Limb (tissue), 2 donors: ENCODE results near the gene CLDN9.

ENCODE experiments used
- DNase-seq, 2 donors: peaks; one replicate each; pipeline ENCODE4 v3.0.0-alpha.2; 2016; ENCODE audit errors: extremely low spot score in 2 of 2

CLDN9 gene

DNA sequence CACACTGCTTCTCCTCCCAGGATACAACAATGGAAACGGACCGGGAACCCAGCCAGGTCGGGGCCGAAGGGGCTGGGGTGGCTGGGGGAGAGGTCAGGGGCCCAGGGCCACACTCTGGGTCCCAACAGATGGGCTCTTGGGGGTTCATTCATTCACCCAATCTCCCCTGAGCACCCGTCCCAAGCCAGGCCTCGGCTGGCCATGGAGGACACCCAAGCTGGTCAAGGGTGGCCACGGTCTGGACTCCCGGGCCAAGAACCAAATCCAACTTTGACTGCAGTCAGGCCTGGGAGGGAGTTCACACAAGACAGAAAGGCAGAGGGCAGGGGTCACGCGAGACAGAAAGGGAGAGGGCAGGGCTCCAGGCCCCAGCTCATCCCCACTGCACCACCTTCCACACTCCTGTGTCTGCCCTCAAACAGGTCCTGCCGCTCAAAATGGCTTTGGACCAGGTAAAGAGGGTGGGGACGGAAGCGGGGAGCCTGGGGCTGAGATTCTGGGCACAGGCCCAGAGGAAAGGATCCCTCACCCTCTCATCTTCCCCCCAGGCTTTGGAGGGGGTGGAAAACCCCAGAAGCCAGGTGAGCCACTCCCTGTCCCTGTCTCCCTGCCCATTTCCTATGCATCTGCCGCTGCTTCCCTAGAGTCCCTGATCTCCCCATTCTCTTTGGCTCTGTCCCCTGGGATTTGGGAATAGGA is 20.2 kb upstream of the CLDN9 start:
- DNase-seq = no peak

GRCh38 chr16:2996298-2996697 is 16.4 kb upstream of the CLDN9 start:
- DNase-seq = no peak

GRCh38 chr16:2999929-3000328 is 12.8 kb upstream of the CLDN9 start:
- no peak for DNase-seq

- DNase-seq = no peak
These were observed 12.2 kb upstream of the CLDN9 start for GRCh38 chr16:3000540-3000939.

DNA sequence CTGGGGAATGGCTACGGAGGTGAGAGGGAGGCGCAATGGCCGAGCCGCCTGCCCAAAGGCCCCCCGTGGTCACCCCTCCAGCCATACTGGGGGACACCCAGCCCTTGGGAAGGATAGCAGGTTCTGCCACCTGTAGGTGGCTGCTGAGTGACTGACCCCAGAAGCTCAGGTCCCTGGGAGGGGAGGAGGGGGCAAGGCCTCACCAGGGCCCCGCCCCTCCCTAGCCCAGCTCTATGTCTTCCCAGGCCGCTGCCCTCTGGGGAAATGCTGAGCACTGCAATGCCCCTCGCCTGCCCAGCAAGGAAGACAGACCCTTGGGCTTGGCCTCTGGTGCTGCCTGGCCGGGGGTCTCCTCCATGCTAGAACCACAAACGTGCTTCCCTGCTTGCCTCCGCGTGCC is 11.4 kb upstream of the CLDN9 start:
- DNase-seq = no peak

GRCh38 chr16:3003582-3004270 is 9.0 kb upstream of the CLDN9 start:
- DNase-seq = peak; percentile 95

- DNase-seq = no peak
These were observed 8.4 kb upstream of the CLDN9 start for GRCh38 chr16:3004319-3004718.

DNA sequence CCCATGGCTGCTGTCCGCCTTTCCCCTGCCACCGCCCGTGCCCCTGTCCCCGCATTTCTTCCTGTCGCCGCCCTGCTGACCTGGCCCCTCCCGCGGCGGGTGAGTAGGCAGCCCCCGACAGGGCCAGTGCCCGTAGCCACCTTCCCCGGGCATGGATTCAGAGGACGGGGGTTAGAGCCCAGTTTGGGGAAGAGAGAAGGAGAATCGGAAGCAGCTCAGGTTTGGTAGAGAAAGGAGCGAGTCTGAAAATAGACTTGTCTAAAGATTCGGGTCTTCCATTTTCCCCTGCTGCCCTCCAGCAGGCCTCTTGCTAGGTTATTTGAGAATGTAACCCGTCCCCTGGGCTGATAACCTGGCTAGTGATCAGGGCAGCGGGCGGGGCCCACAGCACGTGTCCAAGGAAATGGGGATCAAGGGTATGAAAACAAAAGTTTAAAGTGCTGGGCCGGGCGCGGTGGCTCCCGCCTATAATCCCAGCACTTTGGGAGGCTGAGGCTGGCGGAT is 7.9 kb upstream of the CLDN9 start:
- DNase-seq = no peak

DNA sequence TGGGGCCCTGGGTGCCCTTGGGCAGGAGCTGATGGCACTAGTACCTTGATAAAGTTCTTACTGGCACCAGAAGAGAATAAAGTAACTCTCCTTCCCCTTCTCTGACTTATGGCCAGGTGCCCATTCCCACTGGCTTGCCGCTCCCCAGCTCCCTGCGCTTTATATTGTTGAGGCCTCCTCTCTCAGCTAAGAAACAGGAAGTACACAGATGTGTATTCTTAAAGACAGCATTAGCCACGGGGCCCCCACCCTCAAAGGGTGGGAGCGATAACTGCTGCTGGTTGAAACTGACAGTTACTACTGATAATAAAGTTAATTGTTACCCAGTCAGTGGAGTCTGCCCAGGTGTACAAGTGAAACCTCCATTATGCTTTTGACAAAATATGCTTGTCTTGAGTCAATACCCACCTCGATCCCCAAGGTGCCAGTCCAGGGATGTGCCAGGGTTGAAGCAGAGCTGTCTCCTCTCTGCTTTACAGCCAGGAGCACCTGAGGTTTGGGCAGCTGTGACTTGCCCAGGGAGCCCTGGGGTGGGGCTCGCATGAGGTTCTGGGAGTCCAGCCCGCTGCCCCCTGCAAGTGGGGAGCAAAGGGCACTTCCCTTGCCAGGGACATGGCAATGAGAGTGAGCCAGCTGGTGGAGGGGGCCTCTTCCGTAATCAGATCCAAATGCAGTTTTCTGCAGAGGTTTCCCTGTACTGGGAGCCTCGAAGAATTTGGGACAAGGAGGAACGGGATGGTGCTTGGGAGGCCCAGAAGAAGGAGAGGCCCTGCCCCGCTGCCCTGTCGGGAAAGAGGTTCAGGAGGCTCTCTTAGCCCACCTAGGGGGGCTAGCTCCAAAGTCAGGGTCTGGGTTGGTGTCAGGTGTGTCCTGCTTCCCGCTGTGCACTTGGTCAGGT is 5.4 kb upstream of the CLDN9 start:
- no peak for DNase-seq

GRCh38 chr16:3007957-3008689 is 4.6 kb upstream of the CLDN9 start:
- DNase-seq = no peak

- no peak for DNase-seq
These were observed 4.1 kb upstream of the CLDN9 start for GRCh38 chr16:3008690-3009037.

DNA sequence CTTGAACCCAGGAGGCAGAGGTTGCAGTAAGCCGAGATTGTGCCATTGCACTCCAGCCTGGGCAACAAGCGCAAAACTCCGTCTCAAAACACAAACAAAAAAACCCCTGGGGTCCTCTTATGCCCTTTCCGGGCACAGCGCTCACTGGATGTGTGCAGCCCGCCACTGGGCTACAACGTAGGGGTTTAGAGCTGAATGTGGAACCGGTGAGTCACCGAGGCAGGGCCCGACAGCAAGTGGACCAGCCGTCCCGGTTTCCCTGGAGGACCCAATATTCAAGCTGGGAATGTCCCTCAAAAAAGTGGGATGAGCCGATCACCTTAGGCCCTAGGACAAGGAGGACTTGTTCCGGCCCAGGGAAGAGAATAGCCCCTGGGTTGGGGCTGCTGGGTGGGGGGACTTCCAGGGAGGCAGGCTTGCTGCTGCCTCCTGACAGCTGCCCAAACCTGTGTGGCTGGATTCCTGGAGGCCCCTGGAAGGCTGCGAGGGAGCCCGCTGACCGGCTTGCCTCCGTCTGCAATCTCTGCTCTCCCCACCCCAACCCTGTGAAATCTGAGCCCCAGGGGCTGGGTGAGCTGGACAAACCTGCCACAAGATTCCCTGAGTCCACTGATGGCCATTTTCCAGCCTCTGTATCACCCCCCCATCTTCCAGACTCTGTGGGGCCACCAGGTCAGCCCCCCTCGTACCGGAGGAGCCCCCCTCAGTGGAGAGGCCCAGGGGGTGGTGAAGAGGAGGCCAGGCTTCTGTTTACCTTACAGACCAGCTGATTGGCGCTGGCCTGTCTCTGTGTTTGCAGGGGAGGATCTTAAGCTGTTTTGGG is 2.9 kb upstream of the CLDN9 start:
- no peak for DNase-seq

GRCh38 chr16:3010510-3010909 is 2.2 kb upstream of the CLDN9 start:
- DNase-seq = no peak

DNA sequence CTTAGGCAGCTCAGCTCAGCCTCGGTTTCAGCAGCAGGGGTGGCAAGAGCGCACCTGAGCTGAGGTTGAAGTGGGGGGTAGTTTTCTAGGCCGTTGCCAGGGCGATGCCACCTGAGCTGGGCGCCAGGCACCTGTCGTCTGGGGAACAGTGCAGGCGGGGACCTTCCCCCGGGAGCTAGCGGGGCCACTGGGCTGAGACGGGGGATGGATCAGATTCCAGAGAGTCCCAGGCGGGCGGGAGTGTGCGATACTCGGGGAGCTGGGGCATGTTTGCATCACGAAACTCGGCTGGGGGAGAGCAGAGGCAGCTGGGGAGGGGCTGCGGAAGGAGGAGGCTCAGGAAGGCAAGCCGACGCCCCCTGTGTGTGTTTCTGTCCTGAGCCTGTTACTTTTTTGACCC is 477 bp upstream of the CLDN9 start:
- DNase-seq = no peak

- no peak for DNase-seq
These were observed 798 bp downstream of the CLDN9 start for GRCh38 chr16:3013491-3013951.

DNA sequence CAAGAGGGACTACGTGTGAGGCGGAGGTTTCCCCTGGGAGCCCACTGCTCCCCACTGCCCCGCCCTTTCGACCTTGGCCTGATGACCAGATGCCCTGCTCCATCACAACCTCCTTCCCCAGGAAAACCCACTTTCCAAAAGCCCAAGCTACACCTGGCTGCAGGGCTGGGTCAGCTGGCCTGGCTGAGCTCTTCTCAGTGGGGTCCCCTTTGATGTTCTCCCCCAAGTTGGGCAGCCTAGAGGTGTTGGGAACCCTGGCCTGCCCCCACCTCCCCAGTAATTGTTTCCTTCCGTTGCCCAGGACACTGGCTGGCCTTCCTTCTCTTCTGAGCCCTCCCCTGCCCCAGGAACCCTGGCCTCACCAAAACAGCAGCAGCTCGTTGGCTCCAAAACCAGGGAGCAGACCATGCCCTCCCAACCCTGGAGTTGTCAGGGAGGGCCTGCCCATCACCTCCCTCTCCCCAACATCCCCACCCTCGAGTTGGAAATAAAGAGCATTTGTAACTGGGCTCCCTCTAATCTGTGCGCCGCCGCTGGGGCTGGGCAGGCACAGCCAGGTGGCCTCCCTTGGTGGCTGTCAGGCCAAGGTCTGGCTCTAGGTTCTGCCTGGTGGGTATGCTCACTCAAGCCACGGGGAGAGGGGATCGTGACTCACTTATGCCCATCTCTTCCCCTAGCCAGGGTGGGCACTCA is 1.4 kb downstream of the CLDN9 start:
- DNase-seq = no peak

DNA sequence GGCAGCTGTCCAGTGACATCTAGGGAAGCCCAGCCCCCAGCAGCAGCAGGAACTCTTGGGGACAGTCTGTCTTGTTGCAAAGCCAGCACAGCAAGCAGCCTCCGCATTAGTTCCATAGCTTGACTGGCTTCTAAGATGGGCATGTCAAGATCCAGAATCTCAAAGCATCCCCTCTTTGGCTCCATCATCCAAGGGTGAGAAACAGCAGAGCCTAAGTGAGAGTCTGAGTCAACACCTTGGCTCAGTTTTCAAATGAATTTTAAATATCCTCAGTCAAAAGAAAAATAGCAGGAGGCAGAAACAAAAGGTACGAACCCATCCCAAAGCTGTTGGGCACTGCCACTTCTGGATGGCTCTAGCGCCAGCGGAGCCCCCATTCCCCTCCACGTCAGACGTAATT is 2.2 kb downstream of the CLDN9 start:
- no peak for DNase-seq

DNA sequence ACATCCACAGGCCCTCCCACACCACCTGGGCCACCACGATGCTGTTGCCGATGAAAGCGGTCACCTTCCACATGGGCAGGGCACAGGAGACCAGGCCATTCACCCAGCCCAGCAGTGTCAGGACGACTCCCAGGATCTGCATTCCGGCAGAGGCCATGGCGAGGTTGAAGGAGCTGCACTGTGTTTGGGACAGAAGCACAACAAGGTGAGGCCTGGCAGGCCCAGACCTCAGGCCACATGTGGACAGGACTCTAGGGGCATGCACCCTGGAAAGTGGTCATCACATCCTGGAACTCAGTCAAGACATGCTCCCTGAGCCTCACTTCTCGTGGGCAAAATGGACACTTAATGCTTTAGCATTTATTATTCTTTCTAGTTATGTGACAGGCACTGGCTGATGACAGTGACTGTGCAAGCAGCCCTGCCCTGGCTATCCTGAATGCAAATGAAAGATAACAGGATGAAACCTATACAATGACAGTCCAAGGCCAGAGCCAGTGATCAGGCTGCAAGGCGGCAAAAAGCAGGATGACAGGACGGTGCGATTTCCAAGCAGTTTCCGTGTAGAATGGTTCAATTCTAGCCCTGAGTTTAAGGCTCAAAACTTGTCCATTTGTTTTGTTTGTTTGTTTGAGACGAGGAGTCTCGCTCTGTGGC is 3.3 kb downstream of the CLDN9 start:
- DNase-seq = no peak

DNA sequence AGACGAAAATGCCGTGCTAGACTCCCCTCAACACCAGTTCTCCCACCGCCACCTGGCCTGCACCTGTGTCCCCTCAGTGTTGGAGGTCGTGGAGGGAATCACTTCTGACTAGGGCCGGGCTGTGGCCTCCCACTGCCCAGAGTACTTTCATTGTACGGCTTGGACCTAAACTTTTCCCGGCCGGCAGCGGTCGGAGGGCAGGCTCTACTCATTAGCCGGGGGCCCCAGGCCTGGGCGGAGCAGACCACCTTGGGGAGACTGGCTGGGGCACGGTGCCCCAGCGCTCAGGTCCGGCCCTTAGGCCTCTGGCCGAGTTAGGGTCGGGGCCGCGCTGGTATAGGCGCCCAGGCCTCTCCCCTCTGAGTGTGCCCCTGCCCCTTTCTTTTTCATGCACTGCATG is 4.6 kb downstream of the CLDN9 start:
- DNase-seq = no peak
